Testis (tissue), 2 donors: ENCODE measurements around the gene CPNE4.

Experiments used
- POLR2A ChIP-seq: fragments of 450-650 bp; IDR thresholded peaks from one replicate; pipeline ENCODE4 v1.6.1; 2017; ENCODE audit warnings: antibody characterized with exemption, mild to moderate bottlenecking, moderate library complexity
- TF ChIP-seq, protein P1 (sequence below), 3 experiments: fragments of 450-650 bp in 2 of 3; fragments of 200-600 bp in 1 of 3; sonication (generic) in 1 of 3; IDR thresholded peaks; one replicate each; pipeline ENCODE4 v1.5.1; 2016 to 2019; ENCODE audit warnings: antibody characterized with exemption in 3 of 3, mild to moderate bottlenecking in 2 of 3, moderate library complexity in 1 of 3

DNA sequence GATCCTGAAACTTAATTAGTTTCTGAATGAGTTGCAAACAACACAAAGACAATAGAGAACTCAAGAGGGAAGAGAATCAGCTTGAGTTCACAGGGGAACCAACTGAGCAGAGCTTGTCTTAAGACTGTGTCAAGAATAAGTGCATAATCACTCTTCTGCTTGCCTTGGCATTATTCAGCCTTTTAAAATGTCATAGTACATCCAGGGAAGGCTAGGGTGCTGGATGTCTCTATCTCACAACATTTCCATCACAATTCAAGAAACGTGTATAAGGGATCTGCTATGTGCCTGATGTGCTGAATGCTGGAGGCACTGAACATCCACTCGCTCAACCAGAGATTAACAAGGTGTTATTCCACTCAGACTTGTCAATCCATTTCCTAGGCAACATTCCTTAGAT, 122.6 kb downstream of the CPNE4 start:
- TF ChIP-seq, protein P1, sequence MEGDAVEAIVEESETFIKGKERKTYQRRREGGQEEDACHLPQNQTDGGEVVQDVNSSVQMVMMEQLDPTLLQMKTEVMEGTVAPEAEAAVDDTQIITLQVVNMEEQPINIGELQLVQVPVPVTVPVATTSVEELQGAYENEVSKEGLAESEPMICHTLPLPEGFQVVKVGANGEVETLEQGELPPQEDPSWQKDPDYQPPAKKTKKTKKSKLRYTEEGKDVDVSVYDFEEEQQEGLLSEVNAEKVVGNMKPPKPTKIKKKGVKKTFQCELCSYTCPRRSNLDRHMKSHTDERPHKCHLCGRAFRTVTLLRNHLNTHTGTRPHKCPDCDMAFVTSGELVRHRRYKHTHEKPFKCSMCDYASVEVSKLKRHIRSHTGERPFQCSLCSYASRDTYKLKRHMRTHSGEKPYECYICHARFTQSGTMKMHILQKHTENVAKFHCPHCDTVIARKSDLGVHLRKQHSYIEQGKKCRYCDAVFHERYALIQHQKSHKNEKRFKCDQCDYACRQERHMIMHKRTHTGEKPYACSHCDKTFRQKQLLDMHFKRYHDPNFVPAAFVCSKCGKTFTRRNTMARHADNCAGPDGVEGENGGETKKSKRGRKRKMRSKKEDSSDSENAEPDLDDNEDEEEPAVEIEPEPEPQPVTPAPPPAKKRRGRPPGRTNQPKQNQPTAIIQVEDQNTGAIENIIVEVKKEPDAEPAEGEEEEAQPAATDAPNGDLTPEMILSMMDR (IDR thresholded peaks at IDR 0.05) = no peak
- no peak for TF ChIP-seq POLR2A
